SJCRH30 (cell line): ENCODE results near the gene KLF14. TPM values are rescaled to one million over a fixed set of nuclear protein-coding genes. Genes with fewer than 3 reads are reported as not detected.

Experiments used
- DNase-seq, 2 experiments: peaks; one replicate each; pipeline ENCODE4 v3.0.0-alpha.2; 2015 to 2020
- H3K27ac ChIP-seq: fragments of 250-450 bp; sonication (Bioruptor Pico); 2 replicates; pipeline ENCODE4 v1.5.1; 2020; ENCODE audit warnings: mild to moderate bottlenecking, moderate library complexity
- H3K27me3 ChIP-seq: fragments of 250-450 bp; sonication (Bioruptor Pico); 2 replicates; pipeline ENCODE4 v1.5.1; 2020; ENCODE audit warnings: mild to moderate bottlenecking, moderate library complexity
- H3K36me3 ChIP-seq: fragments of 250-450 bp; sonication (Bioruptor Pico); 2 replicates; pipeline ENCODE4 v1.5.1; 2020; ENCODE audit warnings: mild to moderate bottlenecking, moderate library complexity
- H3K4me1 ChIP-seq: fragments of 250-450 bp; sonication (Bioruptor Pico); 2 replicates; pipeline ENCODE4 v1.5.1; 2020; ENCODE audit warnings: mild to moderate bottlenecking, moderate library complexity
- H3K4me3 ChIP-seq: fragments of 250-450 bp; sonication (Bioruptor Pico); 2 replicates; pipeline ENCODE4 v1.5.1; 2020; ENCODE audit warnings: mild to moderate bottlenecking, moderate library complexity
- H3K9me3 ChIP-seq: fragments of 250-450 bp; sonication (Bioruptor Pico); replicated peaks from 2 replicates; pipeline ENCODE4 v1.5.1; 2020; ENCODE audit warnings: mild to moderate bottlenecking, moderate library complexity
- total RNA-seq: library from RNA; depleted of rRNA; stranded (reverse); fragments of >200 nt; shearing (Covaris generic); gene quantifications from 2 replicates; pipeline ENCODE4 v1.2.3, GENCODE V29; 2014

Gene KLF14
- total RNA-seq, 1 experiment from 2014 or later = 1.6 TPM

GRCh38 chr7:130734815-130735716 lies 1.1 kb upstream of the KLF14 start:
- H3K36me3 ChIP-seq = no peaks in the 10 kb centered on the region; the same call in 1 of the 2 replicates
- H3K9me3 ChIP-seq = no peaks in the 10 kb centered on the region
- no peaks in the 10 kb centered on the region for H3K4me1 ChIP-seq
- peak overlapping the region; percentile 56 for H3K27ac ChIP-seq
- peak overlapping the region; percentile 61 for H3K4me3 ChIP-seq
- no peaks in the 10 kb centered on the region for H3K27me3 ChIP-seq
- DNase-seq = no peak

DNA sequence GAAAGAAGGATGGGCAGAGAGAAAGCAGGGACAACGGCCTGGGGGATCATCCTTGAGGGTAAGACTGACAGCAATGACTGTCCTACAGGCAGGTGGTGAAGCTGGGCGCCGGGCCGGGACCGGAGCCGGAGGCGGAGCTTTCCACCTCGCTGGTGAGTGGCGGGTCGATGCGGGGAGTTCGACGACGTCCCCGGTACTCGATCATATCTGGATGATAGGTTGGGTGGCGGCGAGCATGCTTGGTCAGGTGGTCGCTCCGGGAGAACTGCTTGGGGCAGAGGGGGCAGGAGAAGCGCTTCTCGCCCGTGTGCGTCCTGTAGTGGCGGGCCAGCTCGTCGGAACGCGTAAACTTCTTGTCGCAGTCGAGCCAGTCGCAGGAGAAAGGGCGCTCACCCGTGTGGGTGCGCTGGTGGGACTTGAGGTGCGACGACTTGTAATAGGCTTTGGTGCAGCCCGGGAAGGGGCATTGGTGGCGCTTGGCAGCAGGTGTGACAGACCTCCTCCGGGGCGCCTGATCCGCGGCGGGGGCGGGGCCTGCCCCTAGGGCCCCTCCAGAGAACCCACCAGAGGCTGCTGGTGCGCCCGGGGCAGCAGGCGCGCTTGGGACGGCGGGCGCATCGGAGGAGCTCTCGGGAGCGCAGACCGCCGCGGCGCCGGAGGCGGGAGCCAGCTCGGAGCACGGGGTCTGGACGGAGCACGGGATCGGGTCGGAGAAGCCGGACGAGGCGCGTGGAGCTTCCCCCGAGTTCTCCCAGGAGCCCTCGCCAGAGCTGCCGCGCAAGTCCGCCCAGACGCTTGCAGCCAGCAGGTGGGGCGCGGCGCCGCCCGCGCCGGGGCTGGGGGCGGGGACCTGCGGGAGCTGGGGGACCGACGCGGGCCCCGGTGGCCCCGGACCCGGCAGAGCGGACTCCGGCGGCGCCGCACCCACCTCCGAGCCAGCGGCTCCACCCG lies 752 bp downstream of the KLF14 start:
- Histone ChIP-seq H3K36me3 (no peaks in the 10 kb centered on the region), H3K4me3 (peak overlapping the region; percentile 61), H3K9me3 (no peaks in the 10 kb centered on the region), H3K27ac (peak overlapping the region; percentile 34; the same call in 1 of the 2 replicates), H3K27me3 (no peaks in the 10 kb centered on the region), H3K4me1 (no peaks in the 10 kb centered on the region)
- peak; percentile 70 to 75 for DNase-seq

- H3K4me3 ChIP-seq = no peak overlapping the region
- H3K9me3 ChIP-seq = no peaks in the 10 kb centered on the region
- H3K27ac ChIP-seq = no peak overlapping the region
- H3K36me3 ChIP-seq = no peaks in the 10 kb centered on the region
- DNase-seq = peak in 1 of 2 experiments; percentile 42
- H3K27me3 ChIP-seq = no peaks in the 10 kb centered on the region
- H3K4me1 ChIP-seq = peaks cover 15% of the 10 kb centered on the region
Measured at GRCh38 chr7:130723784-130724183, 10.2 kb downstream of the KLF14 start.

DNA sequence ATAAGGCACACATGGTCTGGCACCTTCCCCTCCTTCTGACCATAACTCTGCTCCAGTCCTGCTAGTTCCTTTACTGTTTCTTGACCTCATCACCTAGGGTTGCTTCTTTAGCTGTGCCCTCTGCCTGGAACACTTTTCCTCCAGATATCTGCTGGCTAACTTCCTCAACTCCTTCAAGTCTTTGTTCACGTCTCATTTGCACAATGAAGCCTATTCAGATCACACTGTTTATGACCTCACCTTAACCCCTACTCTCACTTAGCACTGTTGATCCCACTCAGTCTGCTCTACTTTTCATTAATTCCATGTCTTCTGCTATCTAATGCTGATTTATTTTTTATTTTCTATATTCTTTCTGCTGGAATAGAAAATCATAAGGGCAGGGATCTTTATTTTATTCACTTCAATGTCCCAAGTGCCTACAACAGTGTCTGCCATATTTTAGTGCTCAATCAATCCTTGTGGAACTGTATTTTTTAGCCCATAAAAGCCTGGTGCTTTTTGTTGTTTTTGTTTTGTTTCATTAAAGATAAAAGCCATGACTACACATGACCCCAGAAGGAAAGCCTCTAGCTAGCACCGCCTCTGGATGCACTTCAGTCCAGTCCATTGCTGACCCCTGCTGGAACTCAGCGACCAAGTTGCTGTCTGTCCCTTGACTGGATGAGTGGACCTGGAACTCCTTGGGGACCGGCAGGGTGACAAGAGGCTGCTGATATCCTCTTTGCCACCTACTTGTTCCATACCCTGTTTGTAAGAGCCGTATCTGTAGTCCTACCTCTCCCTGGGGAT lies 12.3 kb downstream of the KLF14 start:
- H3K27me3 ChIP-seq = no peaks in the 10 kb centered on the region
- peaks cover 15% of the 10 kb centered on the region for H3K4me1 ChIP-seq
- no peak overlapping the region for H3K4me3 ChIP-seq
- H3K36me3 ChIP-seq = no peaks in the 10 kb centered on the region
- peak; percentile 86 to 91 for DNase-seq
- H3K9me3 ChIP-seq = no peaks in the 10 kb centered on the region
- H3K27ac ChIP-seq = peak overlapping the region; percentile 18; the same call in 1 of the 2 replicates

DNA sequence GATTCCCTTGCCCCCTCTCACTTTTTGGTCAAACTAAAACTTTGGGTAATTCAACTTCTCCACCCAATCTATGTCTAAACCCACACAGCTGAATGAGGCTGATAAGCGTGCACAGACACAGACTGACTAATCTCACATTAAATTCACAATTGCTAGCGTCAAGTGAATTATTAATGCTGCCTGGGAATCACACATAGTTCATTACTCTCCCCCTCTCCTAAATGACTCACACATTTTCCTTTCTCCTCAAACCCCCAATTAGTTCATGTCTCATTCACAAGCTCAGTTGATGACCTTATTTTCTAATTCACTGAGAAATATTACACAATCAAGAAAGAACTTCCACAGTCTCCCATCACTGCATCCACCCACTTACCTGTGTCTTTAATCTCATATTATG lies 14.5 kb downstream of the KLF14 start:
- no peak for DNase-seq
- Histone ChIP-seq H3K27ac (no peak overlapping the region), H3K36me3 (no peaks in the 10 kb centered on the region), H3K27me3 (no peaks in the 10 kb centered on the region), H3K4me1 (peaks cover 15% of the 10 kb centered on the region), H3K4me3 (no peak overlapping the region), H3K9me3 (no peaks in the 10 kb centered on the region)

DNA sequence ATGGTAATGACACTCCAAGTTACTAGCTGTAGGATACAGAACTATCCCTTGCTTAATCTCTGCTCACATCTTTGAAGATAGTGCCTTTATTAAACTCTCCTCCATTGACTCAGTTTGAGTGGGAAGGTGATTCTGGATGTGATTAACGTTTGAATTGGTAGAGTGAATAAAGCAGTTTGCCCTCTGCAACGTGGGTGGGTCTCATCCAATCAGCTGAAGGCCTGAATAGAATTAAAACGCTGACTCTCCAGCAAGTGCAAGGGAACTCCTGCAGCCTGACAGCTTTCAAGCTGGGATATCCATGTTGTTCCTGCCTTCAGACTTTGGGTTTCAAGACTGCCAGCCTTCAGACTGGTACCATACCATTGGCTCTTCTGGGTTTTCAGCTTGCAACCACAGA lies 21.6 kb downstream of the KLF14 start:
- no peak for DNase-seq
- H3K27ac ChIP-seq = no peak overlapping the region
- no peaks in the 10 kb centered on the region for H3K9me3 ChIP-seq
- no peak overlapping the region for H3K4me3 ChIP-seq
- H3K4me1 ChIP-seq = no peaks in the 10 kb centered on the region
- H3K36me3 ChIP-seq = no peaks in the 10 kb centered on the region
- H3K27me3 ChIP-seq = no peaks in the 10 kb centered on the region

DNA sequence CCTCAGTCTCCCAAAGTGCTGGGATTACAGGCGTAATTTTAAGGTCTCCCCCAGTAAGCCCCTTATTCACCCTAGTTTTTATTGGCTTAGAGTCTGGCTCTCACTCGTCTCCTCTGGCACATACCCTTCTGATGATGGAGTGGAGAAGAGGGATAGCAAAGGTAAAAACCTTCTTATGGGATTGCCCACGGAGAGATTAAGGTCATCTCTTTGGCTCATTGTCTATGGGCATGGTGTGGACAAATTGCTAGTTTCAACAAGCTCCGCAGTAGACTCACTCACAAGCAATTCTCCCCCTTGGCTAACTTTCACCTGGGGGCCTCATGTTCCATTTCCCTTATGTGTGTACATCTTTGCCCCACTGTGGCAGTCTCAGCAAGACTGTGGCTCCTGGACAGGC lies 25.2 kb downstream of the KLF14 start:
- Histone ChIP-seq H3K9me3 (peaks cover 5% of the 10 kb centered on the region; the same call in 1 of the 2 replicates), H3K36me3 (no peaks in the 10 kb centered on the region), H3K27ac (no peak overlapping the region), H3K4me3 (no peak overlapping the region), H3K27me3 (no peaks in the 10 kb centered on the region), H3K4me1 (no peaks in the 10 kb centered on the region)
- DNase-seq = no peak

DNA sequence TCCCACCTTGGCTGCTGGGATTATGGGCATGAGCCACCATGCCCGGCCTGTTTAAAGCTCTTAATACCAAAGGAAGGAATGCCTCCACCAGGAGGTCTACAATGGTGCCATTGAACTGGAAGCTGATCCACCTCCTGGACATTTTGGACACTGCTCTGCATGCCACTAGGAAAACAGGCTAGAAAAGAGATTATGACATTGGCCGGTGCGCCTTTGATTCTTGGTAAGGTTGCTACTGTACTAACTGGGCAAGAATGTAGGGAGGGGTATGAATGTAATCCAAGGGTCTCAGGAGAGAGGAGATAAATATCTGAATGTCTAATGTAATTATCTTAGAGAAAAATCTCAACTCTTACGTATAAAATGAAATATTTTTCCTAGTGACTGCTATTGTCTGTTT lies 26.0 kb downstream of the KLF14 start:
- no peaks in the 10 kb centered on the region for H3K27me3 ChIP-seq
- H3K9me3 ChIP-seq = peaks cover 5% of the 10 kb centered on the region; the same call in 1 of the 2 replicates
- DNase-seq = no peak
- no peaks in the 10 kb centered on the region for H3K4me1 ChIP-seq
- H3K27ac ChIP-seq = no peak overlapping the region
- no peaks in the 10 kb centered on the region for H3K36me3 ChIP-seq
- no peak overlapping the region for H3K4me3 ChIP-seq

DNA sequence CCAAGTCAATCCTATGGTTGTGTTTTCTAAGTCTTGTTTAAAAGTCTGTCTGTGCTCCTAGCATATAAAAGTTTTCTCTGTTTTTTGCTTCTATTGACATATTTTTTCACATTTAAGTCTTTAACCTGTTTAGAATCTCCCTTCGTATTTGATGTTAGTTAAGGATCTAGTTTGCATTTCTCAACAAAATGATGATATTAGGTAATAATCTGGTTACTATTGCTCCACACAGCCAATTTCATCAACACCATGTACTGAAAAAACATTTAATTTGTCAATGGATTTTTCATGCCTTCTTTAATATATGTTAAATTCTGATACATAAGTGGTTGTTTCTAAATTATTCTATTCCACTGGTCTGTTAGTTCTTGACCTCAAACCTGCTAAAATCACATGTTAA lies 30.2 kb downstream of the KLF14 start:
- no peaks in the 10 kb centered on the region for H3K36me3 ChIP-seq
- DNase-seq = no peak
- peaks cover 5% of the 10 kb centered on the region; the same call in 1 of the 2 replicates for H3K9me3 ChIP-seq
- no peak overlapping the region for H3K4me3 ChIP-seq
- no peaks in the 10 kb centered on the region for H3K27me3 ChIP-seq
- H3K4me1 ChIP-seq = no peaks in the 10 kb centered on the region
- no peak overlapping the region for H3K27ac ChIP-seq

- Histone ChIP-seq H3K4me3 (no peak overlapping the region), H3K27ac (no peak overlapping the region), H3K4me1 (no peaks in the 10 kb centered on the region), H3K9me3 (peaks cover 2% of the 10 kb centered on the region; the same call in 1 of the 2 replicates), H3K36me3 (no peaks in the 10 kb centered on the region), H3K27me3 (no peaks in the 10 kb centered on the region)
- DNase-seq = no peak
Measured at GRCh38 chr7:130701650-130702049, 32.4 kb downstream of the KLF14 start.

DNA sequence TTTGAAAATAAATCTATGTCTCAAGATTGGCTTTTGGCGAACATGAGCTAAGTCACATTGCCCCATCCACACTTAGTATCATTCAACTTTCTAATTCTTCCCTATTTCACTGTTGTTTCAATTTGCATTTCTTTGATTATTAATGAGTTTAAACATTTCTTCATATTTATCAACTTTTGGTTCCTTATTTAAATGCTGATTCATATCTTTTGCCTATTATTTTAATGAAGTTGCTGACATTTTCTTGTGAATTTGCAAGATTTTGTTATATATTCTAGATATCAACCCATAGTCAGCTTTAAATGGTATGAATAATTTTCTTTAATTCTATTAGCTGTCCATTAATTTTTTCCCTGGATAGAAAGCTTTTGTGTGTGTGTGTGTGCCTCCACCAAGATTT lies 33.2 kb downstream of the KLF14 start:
- H3K4me1 ChIP-seq = no peaks in the 10 kb centered on the region
- H3K27me3 ChIP-seq = no peaks in the 10 kb centered on the region
- no peak overlapping the region for H3K27ac ChIP-seq
- H3K9me3 ChIP-seq = no peaks in the 10 kb centered on the region
- no peak overlapping the region for H3K4me3 ChIP-seq
- H3K36me3 ChIP-seq = no peaks in the 10 kb centered on the region
- no peak for DNase-seq

DNA sequence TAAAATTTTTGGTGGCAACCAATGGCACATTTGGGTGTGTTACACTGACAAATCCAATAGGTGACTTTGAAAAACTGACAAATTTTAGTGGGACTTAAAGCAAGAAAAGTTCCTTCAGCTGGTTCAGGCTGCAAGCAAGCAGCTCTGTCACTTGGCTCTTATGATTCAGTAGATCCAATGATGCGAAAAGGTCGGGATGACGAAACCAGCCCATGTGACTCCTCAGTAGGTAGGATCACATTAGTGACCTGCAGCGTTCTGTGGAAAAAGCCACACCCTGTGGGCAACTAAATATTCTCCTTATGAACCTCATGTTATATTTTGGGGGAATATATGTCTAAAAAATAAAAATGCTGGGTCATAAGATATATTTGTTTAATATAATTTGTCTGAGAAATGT lies 34.3 kb downstream of the KLF14 start:
- no peak for DNase-seq

DNA sequence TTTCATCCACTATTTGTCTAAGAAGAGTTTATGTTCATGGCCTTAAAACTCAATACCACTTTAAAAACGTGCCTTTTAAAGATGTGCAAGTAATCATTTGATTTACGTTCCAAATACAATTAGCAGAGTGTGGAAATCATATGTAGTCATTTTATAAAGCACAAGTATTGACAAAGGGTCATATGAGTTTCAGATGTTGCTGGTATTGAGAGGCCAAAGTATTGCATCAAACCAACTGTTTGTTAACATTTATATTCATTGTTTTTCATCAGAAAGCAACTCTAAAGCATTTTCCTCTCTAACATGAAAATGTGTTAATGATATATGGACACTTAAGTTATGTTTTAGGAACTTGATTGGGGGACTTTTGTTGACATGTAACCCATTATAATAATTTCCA lies 36.2 kb downstream of the KLF14 start:
- Histone ChIP-seq H3K4me3 (no peak overlapping the region), H3K36me3 (no peaks in the 10 kb centered on the region), H3K27ac (no peak overlapping the region), H3K27me3 (no peaks in the 10 kb centered on the region), H3K9me3 (no peaks in the 10 kb centered on the region), H3K4me1 (no peaks in the 10 kb centered on the region)
- DNase-seq = no peak

More for the DNA sequence above, 34.3 kb downstream of the KLF14 start:
- Histone ChIP-seq H3K9me3 (no peaks in the 10 kb centered on the region), H3K27me3 (no peaks in the 10 kb centered on the region), H3K36me3 (no peaks in the 10 kb centered on the region), H3K4me3 (no peak overlapping the region), H3K27ac (no peak overlapping the region), H3K4me1 (no peaks in the 10 kb centered on the region)

DNA sequence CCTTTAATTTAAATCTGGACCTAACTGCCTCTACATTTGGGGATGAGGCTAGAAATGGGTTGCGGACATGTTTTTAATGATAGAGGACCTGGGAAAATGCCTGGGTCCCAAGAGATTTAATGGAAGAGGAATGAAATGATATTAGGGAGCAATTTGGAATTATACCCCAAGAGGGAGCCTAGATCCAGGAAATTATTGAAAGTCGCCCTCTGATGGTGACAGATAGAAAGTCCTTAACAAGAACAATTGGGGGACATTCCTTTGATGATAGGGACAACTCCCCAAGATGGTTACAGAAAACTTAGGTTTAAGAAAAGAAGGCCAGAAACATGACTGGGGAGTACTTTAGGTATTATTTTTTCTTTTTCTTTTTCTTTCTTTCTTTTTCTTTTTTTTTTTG lies 38.2 kb downstream of the KLF14 start:
- Histone ChIP-seq H3K9me3 (no peaks in the 10 kb centered on the region), H3K36me3 (no peaks in the 10 kb centered on the region), H3K27me3 (no peaks in the 10 kb centered on the region), H3K4me3 (no peak overlapping the region), H3K27ac (no peak overlapping the region), H3K4me1 (no peaks in the 10 kb centered on the region)
- peak; percentile 15 to 73 for DNase-seq
